HepG2 (cell line): ENCODE results near the gene PLEKHG5. TPM values are rescaled to one million over a fixed set of nuclear protein-coding genes. Genes with fewer than 3 reads are reported as not detected.

Source experiments
- CBX2 ChIP-seq, 2 experiments: fragments of 200-600 bp in 1 of 2; sonication (generic); formaldehyde crosslinking in 1 of 2; IDR thresholded peaks; 2 replicates each; pipeline versions ENCODE4 v1.7.0 to v1.8.1; 2018 to 2022; ENCODE audit warnings: low read depth in 2 of 2, low read length in 1 of 2, mild to moderate bottlenecking in 1 of 2, missing genetic modification reagents in 1 of 2
- GATAD2A ChIP-seq: IDR thresholded peaks from 2 replicates; pipeline ENCODE4 v1.6.1; 2016
- KLF11 ChIP-seq: IDR thresholded peaks from 2 replicates; pipeline ENCODE4 v1.6.1; 2016; ENCODE audit warnings: missing compliant biosample characterization
- KLF16 ChIP-seq, 2 experiments: sonication (generic) in 1 of 2; formaldehyde crosslinking in 1 of 2; IDR thresholded peaks; 2 replicates each; pipeline versions ENCODE4 v1.6.1 to v1.8.0; 2016 to 2023; ENCODE audit warnings: missing genetic modification reagents in 2 of 2, missing compliant biosample characterization in 1 of 2
- MTA1 ChIP-seq: sonication (generic); formaldehyde crosslinking; IDR thresholded peaks from 2 replicates; pipeline ENCODE4 v1.4.0; 2020; ENCODE audit warnings: missing genetic modification reagents, mild to moderate bottlenecking, borderline replicate concordance
- NFIB ChIP-seq: sonication (generic); formaldehyde crosslinking; IDR thresholded peaks from 2 replicates; pipeline ENCODE4 v1.9.0; 2021; ENCODE audit warnings: missing genetic modification reagents, mild to moderate bottlenecking, borderline replicate concordance
- RFX3 ChIP-seq: IDR thresholded peaks from 2 replicates; pipeline ENCODE4 v1.6.1; 2016; ENCODE audit warnings: missing biosample characterization, missing genetic modification reagents
- RXRA ChIP-seq: sonication (generic); formaldehyde crosslinking; IDR thresholded peaks from 2 replicates; pipeline ENCODE4 v1.5.1; 2020; ENCODE audit warnings: missing genetic modification reagents
- SPEN ChIP-seq: sonication (generic); formaldehyde crosslinking; IDR thresholded peaks from 2 replicates; pipeline ENCODE4 v1.5.1; 2020; ENCODE audit warnings: low read depth, mild to moderate bottlenecking, missing genetic modification reagents
- TBL1XR1 ChIP-seq: fragments of 150-350 bp; IDR thresholded peaks from 2 replicates; pipeline ENCODE4 v1.6.1; 2014; ENCODE audit warnings: borderline replicate concordance, low read length; ENCODE audit not compliant: partially characterized antibody
- TEAD2 ChIP-seq: sonication (generic); formaldehyde crosslinking; IDR thresholded peaks from 2 replicates; pipeline ENCODE4 v1.9.0; 2021; ENCODE audit warnings: missing genetic modification reagents
- THAP9 ChIP-seq: sonication (generic); formaldehyde crosslinking; IDR thresholded peaks from 2 replicates; pipeline ENCODE4; 2020; ENCODE audit warnings: missing genetic modification reagents, mild to moderate bottlenecking, borderline replicate concordance
- TIGD3 ChIP-seq: sonication (generic); formaldehyde crosslinking; IDR thresholded peaks from 2 replicates; pipeline ENCODE4 v1.5.1; 2020; ENCODE audit warnings: mild to moderate bottlenecking, missing genetic modification reagents, borderline replicate concordance
- XRCC5 ChIP-seq: fragments of 200-400 bp; formaldehyde crosslinking; optimal IDR thresholded peaks from 2 replicates; pipeline ENCODE3; 2017; ENCODE audit warnings: mild to moderate bottlenecking, low read length
- ZC3H4 ChIP-seq: sonication (generic); formaldehyde crosslinking; IDR thresholded peaks from 2 replicates; pipeline ENCODE4 v1.4.0; 2020; ENCODE audit warnings: missing genetic modification reagents, borderline replicate concordance
- ZMAT5 ChIP-seq: sonication (generic); formaldehyde crosslinking; IDR thresholded peaks from 2 replicates; pipeline ENCODE4 v1.5.0; 2020; ENCODE audit warnings: mild to moderate bottlenecking, low read depth, missing genetic modification reagents, borderline replicate concordance
- ZNF34 ChIP-seq: sonication (generic); formaldehyde crosslinking; IDR thresholded peaks from 2 replicates; pipeline ENCODE4 v1.4.0; 2020; ENCODE audit warnings: mild to moderate bottlenecking, missing genetic modification reagents, borderline replicate concordance
- ZNF367 ChIP-seq: sonication (generic); formaldehyde crosslinking; IDR thresholded peaks from 2 replicates; pipeline ENCODE4 v1.4.0; 2020; ENCODE audit warnings: missing genetic modification reagents, borderline replicate concordance
- ZNF737 ChIP-seq: sonication (generic); formaldehyde crosslinking; IDR thresholded peaks from 2 replicates; pipeline ENCODE4 v1.5.0; 2020; ENCODE audit warnings: missing genetic modification reagents, mild to moderate bottlenecking, borderline replicate concordance
- ZNF766 ChIP-seq: sonication (generic); formaldehyde crosslinking; IDR thresholded peaks from 2 replicates; pipeline ENCODE4 v1.5.0; 2020; ENCODE audit warnings: missing genetic modification reagents, borderline replicate concordance
- ZNF770 ChIP-seq: sonication (generic); formaldehyde crosslinking; IDR thresholded peaks from 2 replicates; pipeline ENCODE4 v1.5.0; 2020; ENCODE audit warnings: mild to moderate bottlenecking, missing genetic modification reagents
- ZNF777 ChIP-seq: sonication (generic); formaldehyde crosslinking; IDR thresholded peaks from 2 replicates; pipeline ENCODE4 v1.4.0; 2020; ENCODE audit warnings: missing genetic modification reagents
- ZNF878 ChIP-seq: sonication (generic); formaldehyde crosslinking; IDR thresholded peaks from 2 replicates; pipeline ENCODE4 v1.8.1; 2023; ENCODE audit warnings: mild to moderate bottlenecking, missing genetic modification reagents, moderate library complexity
- polyA plus RNA-seq, 8 experiments: library from polyadenylated mRNA; depleted of rRNA in 3 of 8; stranded (reverse) in 7 of 8; unstranded in 1 of 8; fragments of >200 nt; fragmentation: Illumina TruSeq in 4 of 8; extraction: Trizol in 4 of 8; gene quantifications; 2 replicates each; pipeline versions ENCODE4 v1.2.1 to v1.2.3, GENCODE V29; 2011 to 2016; ENCODE audit warnings: low read depth in 4 of 8, missing spikeins in 1 of 8, mixed read lengths in 1 of 8; ENCODE audit not compliant: insufficient read depth in 1 of 8
- total RNA-seq, 5 experiments: library from RNA; depleted of rRNA; stranded (reverse); fragments of >200 nt; fragmentation: Illumina TruSeq; extraction: Trizol; gene quantifications; 2 replicates each; pipeline ENCODE4 v1.2.3, GENCODE V29; 2016; ENCODE audit warnings: low read depth in 1 of 5

The PLEKHG5 gene
- total and polyA plus RNA-seq, 2 of the 13 experiments (the other 11 are each of a cell fraction or from before 2014, with no cell fraction given): 1.9 to 3.5 TPM

GRCh38 chr1:6448749-6449631, 42.5 kb downstream of the PLEKHG5 start (continued):
- no peak for TF ChIP-seq THAP9 (CRISPR knock-in tag)
- TF ChIP-seq ZNF766 (CRISPR knock-in tag): no peak
- no peak for TF ChIP-seq TBL1XR1
- no peak for TF ChIP-seq RFX3 (CRISPR knock-in tag)
- no peak for TF ChIP-seq RXRA (CRISPR knock-in tag)
- TF ChIP-seq ZNF367 (CRISPR knock-in tag): no peak
- TF ChIP-seq ZC3H4 (CRISPR knock-in tag): no peak
- TF ChIP-seq KLF16 (CRISPR knock-in tag; IDR thresholded peaks at IDR 0.05): no peak
- no peak for TF ChIP-seq XRCC5
- no peak for TF ChIP-seq KLF11 (CRISPR knock-in tag)
- no peak; the same call in 1 of the 2 replicates for TF ChIP-seq SPEN (CRISPR knock-in tag)
- TF ChIP-seq ZNF878 (CRISPR knock-in tag): no peak
- TF ChIP-seq ZNF34: no peak
- no peak for TF ChIP-seq GATAD2A
- TF ChIP-seq ZNF770 (CRISPR knock-in tag): no peak
- no peak for TF ChIP-seq TIGD3 (CRISPR knock-in tag)
- no peak for TF ChIP-seq NFIB (CRISPR knock-in tag)
- no peak for TF ChIP-seq ZNF737 (CRISPR knock-in tag)
- no peak for TF ChIP-seq ZMAT5 (CRISPR knock-in tag)
- TF ChIP-seq TEAD2 (CRISPR knock-in tag): no peak
- no peak for TF ChIP-seq ZNF777 (CRISPR knock-in tag)
- no peak for TF ChIP-seq CBX2 (IDR thresholded peaks at IDR 0.05; ENCODE audit: low read depth, low read length)
- TF ChIP-seq CBX2 (CRISPR knock-in tag; IDR thresholded peaks at IDR 0.05; ENCODE audit: low read depth): no peak
- TF ChIP-seq MTA1 (CRISPR knock-in tag): no peak
